ENCODE results near the gene MYO18A.

DNA sequence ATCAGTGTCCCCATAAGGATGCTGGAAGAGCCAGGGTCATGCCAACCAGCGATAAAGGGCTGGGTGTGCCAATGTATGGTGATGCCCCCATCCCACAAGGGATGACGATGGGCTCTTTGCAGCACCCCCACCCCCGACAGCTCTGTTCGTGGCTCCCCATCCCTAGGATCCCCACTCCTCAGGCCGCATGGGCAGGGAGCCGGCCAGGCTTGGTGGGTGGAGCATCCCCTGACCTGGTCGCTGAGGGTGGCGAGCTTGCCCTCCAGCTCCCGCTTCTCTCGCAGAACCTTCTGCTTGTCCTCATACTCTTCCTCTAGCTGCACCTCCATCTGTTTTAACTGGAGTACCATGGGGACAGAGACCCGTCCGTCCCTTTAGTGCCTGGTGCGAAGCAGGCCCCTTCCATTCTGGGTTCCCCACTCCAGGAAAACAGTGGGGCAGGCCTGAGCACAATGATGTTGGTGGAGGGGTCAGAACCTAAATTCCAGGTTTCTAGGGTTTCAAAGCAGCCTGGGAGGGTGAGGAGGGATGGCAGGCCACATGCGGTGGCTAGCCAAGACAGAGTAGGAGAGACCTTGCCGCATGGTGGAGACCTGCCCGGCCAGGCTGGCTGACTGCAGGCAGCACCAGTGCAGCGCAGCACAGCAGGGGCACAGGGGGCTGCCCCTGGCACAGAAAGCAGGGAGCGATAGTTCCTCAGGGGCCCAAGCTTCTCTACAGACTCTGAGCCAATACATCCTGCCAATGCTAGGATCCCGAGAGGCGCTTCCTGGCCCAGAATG lies 86.9 kb downstream of the MYO18A start:
- TF ChIP-seq MAZ (IDR thresholded peaks at IDR 0.05; ENCODE audit: borderline replicate concordance, low read depth, low read length) (no peak), RFX5 (IDR thresholded peaks at IDR 0.05; ENCODE audit: low read depth, low read length) (no peak), POLR2A (IDR thresholded peaks at IDR 0.05; ENCODE audit: low read depth, low read length) (no peak), CEBPB (IDR thresholded peaks at IDR 0.05; ENCODE audit: low read depth, low read length) (no peak), FOS (IDR thresholded peaks at IDR 0.05; ENCODE audit: low read depth, low read length) (no peak), CHD1 (IDR thresholded peaks at IDR 0.05; ENCODE audit: low read depth, low read length) (no peak), MXI1 (IDR thresholded peaks at IDR 0.05; ENCODE audit: borderline replicate concordance, low read depth, low read length) (no peak), SMC3 (IDR thresholded peaks at IDR 0.05; ENCODE audit: low read depth, low read length) (no peak), RAD21 (IDR thresholded peaks at IDR 0.05; ENCODE audit: low read length) (no peak), MAFK (IDR thresholded peaks at IDR 0.05; ENCODE audit: low read depth, low read length) (no peak), NFE2L2 (IDR thresholded peaks at IDR 0.05; ENCODE audit: low read depth, low read length) (no peak)
- TF ChIP-seq, protein P1, sequence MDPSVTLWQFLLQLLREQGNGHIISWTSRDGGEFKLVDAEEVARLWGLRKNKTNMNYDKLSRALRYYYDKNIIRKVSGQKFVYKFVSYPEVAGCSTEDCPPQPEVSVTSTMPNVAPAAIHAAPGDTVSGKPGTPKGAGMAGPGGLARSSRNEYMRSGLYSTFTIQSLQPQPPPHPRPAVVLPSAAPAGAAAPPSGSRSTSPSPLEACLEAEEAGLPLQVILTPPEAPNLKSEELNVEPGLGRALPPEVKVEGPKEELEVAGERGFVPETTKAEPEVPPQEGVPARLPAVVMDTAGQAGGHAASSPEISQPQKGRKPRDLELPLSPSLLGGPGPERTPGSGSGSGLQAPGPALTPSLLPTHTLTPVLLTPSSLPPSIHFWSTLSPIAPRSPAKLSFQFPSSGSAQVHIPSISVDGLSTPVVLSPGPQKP (IDR thresholded peaks at IDR 0.05; ENCODE audit: borderline replicate concordance, low read depth, low read length), result no peak
- TF ChIP-seq, protein P2, sequence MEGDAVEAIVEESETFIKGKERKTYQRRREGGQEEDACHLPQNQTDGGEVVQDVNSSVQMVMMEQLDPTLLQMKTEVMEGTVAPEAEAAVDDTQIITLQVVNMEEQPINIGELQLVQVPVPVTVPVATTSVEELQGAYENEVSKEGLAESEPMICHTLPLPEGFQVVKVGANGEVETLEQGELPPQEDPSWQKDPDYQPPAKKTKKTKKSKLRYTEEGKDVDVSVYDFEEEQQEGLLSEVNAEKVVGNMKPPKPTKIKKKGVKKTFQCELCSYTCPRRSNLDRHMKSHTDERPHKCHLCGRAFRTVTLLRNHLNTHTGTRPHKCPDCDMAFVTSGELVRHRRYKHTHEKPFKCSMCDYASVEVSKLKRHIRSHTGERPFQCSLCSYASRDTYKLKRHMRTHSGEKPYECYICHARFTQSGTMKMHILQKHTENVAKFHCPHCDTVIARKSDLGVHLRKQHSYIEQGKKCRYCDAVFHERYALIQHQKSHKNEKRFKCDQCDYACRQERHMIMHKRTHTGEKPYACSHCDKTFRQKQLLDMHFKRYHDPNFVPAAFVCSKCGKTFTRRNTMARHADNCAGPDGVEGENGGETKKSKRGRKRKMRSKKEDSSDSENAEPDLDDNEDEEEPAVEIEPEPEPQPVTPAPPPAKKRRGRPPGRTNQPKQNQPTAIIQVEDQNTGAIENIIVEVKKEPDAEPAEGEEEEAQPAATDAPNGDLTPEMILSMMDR (conservative IDR thresholded peaks at IDR 0.05; ENCODE audit: low read depth, low read length), result no peak

Measured in IMR-90 (cell line).